EH (cell line): Measurements from ENCODE around the gene SERPINA12.
A peak's percentile ranks its signal among the peaks of the same experiment; 100 is the strongest.

ENCODE experiments used
- DNase-seq: peaks from one replicate; pipeline ENCODE4 v3.0.0-alpha.2; 2015; ENCODE audit warnings: low read depth

Gene SERPINA12, protein sequence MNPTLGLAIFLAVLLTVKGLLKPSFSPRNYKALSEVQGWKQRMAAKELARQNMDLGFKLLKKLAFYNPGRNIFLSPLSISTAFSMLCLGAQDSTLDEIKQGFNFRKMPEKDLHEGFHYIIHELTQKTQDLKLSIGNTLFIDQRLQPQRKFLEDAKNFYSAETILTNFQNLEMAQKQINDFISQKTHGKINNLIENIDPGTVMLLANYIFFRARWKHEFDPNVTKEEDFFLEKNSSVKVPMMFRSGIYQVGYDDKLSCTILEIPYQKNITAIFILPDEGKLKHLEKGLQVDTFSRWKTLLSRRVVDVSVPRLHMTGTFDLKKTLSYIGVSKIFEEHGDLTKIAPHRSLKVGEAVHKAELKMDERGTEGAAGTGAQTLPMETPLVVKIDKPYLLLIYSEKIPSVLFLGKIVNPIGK

DNA sequence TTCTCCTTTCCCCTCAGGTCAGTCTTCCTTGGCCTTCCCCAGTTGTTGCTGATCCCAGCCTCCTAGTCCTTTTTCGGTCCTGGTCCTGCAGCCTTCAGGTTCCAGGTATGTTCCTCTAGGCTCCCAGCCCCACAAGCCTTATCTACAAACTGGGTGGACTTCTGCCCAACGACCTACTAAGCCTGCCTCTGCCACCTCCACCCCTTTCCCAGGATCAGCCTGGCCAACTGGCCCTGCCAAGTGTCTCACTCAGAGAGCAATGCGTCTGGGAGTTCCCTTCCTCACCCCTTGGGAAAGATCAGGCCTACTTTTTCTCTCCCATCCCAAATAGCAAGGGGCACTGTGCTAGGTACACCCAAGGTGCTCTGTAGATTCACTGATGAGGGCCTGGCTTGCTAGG is at the start of gene SERPINA12:
Gene SERPINA12, minus strand, starts transcription at position 114 of the 400 bp plus-strand sequence. CDS start 11,072 bp downstream, outside the sequence.
- no peak for DNase-seq

DNA sequence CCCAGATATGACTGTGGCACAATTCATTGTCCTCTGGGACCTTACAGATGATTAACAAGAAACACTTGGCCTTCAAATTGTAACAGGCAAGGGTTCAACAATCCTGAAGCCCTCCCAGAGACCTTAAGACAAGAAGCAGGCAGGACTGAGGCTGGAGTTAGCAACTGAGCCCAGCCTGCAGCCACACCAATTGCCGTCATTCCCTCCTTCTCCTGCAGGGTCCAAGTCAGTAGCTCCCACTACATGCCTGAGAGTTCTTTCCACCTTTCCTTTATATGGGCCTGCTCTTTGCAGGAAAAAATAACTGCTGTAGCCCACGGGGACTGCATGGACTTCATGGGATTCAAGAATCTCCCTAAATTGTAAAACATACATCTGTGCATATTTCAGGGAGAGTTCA is 49.6 kb upstream of the SERPINA12 start:
- DNase-seq, result no peak

DNA sequence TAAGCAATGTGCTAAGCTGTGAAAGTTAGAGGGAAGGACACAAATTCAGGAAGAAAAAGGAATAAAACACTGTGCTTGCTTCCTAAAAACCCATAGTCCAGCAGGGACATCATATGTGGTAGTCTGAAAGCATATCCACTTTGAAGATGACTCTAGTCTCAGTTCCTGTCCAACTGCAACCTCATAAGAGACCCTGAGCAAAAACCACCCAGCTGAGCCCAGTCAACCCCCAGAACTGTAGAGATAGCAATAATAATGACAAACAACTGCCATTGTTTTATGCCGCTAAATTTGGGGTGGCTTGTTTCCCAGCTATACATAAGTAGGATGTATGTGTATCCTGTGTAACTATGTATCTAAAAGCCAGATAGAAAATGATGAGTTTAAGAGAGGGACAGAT is 48.1 kb upstream of the SERPINA12 start:
- no peak for DNase-seq

DNA sequence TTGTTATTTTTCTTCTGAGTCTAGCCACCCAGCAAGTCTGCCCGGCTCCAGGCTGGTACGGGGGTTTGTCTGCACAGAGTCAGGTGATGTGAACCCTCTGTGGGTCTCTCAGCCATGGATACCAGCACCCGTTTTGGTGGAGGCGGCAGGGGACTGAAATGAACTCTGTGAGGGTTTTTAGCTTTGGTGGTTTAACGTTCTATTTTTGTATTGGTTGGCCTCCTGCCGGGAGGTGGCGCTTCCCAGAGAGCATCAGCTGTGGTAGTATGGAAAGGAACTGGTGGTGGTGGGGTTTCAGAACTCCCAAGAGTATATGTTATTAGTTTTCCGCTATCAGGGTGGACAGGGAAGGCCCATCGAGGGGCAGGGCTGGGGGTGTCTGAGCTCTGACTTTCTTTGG is 46.7 kb upstream of the SERPINA12 start:
- DNase-seq, result no peak

DNA sequence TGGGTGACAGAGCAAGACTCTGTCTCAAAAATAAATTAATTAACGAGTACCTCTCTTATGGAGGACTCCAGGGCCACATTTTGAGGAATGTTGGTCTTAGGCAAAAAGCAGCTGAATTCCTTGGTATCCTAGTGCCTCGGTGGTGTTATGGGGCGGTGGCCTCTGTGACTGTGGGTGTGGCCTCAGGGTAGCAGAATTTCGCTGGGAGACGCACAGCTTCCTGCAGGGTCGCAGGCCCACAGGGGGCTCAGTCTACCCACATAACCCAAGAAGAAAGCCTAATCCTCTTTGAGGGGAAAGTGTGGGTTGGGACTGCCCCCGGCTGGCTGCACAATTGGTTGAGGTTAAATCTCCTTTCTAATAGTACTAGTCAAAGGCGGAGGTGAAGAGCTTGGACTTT is 40.8 kb upstream of the SERPINA12 start:
- no peak for DNase-seq

DNA sequence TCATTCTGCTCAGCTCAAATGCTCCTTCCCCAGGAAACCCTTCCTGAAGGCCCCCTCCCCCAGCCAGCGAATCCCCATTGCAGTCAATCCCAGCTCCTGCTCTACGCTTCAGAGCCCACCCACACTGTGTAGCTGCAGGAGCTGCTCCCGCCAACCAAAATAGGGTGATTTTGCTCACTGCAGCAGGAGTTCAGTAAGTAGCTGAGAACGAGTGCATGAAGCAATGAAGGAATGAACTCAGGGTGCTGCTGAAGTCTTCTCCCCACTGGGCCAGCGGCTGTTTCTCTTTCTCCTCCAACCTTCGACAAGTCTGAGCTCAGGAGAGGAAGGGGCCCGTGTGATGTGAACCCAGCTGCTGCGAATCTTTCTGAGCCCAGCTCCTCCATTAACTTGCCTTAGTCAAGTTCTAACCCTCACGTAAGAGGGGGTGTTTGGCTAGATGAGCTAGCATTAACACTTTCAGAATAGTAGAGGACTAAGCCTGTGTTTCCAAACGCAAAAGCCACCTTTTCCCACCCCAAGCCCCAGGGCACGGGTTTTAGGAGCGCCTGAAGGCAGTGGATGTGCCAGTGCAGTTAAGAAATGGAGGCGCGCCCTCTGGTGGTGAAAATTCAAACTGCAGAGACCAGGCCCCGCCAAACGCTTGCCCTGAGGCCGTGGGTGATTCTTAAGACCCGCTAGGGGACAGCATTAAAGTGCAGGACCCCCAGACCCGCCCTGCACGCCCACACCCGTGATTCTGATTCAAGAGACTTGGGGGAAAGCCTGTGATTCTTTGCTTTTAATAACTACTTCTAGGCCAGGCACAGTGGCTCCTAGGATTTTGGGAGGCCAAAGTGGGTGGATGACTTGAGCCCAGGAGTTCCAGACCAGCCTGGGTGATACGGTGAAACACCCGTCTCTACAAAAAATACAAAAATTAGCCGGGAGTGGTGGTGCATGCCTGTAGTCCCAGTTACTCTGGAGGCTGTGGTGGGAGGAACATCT is 40.0 kb upstream of the SERPINA12 start:
- peak; percentile 52 for DNase-seq

DNA sequence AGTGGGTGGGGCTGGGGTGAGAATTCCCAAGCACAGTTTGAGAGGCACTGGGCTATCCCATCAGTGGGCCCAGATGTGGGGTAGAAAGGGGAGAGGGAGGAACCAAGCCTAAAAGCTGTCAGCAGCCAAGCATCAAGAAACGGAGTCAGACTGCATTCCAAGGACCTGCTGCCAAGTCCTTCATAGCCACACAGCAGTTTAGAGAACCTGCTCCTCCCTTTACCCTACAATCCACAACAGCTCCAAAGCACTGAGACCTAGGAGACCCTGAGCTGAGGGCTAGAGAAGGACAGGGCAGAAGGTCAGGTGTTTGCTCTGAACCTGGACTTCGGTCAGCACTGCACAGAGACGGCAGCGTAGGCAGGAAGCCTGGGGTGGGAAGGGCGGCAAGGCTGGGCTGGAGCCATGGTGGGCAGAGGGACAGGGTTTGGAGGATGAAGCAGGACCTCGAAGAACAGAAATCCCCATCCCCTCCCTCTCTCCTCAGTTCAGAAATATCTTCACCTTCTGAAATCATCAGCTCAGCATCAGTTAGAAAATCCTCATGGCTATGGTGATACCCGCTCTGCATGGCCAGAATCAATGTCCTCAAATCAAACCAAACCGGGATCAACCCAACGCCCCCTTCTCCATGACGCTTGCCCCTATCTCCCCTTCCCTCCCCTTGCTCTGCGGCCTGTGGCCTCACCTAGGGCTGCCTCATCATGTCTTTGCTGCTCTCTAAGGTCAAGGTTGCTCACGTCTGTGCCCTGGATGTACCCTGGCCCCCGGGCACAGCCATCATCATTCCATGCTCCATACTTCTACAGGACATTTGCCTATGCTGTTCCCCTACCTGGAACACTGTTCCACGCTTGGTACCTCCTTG is 39.1 kb upstream of the SERPINA12 start:
- DNase-seq, result no peak

DNA sequence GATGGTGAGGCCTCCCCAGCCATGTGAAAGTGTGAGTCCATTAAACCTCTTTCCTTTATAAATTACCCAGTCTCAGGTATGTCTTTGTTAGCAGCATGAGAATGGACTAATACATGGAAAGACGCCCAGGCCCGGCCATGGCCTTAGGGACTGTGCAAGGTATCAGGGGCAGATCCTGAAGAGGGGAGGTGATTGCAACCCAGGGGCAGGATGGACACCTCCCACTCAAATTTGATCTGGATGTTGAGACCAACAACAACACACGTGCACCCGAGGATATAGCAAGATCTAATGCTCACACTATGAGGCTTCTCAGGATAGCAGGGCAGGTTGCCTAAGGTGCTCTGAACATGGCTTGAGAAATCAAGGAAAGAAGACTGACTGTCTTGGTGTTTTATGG is 38.5 kb upstream of the SERPINA12 start:
- no peak for DNase-seq

DNA sequence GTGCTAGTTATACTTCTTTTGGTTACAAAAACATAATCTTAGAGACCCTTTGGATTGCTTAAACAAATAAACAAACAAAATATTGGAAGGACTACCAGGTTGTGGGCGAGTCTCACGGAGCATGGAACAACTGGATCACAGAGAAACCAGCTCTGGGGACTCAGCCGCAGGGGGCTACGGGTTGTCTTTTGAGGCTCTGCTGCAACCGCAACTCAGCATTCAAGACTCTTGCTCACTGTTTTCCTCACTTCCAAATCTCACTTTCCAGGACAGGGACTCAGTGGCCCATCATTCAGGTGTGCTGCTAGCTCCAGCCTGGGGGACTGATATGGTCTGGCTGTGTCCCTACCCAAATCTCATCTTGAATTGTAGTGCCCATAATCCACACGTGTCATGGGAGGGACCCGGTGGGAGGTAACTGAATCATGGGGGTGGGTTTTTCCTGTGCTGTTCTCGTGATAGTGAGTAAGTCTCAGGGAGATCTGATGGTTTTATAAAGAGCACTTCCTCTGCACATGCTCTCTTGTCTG is 37.9 kb upstream of the SERPINA12 start:
- no peak for DNase-seq

DNA sequence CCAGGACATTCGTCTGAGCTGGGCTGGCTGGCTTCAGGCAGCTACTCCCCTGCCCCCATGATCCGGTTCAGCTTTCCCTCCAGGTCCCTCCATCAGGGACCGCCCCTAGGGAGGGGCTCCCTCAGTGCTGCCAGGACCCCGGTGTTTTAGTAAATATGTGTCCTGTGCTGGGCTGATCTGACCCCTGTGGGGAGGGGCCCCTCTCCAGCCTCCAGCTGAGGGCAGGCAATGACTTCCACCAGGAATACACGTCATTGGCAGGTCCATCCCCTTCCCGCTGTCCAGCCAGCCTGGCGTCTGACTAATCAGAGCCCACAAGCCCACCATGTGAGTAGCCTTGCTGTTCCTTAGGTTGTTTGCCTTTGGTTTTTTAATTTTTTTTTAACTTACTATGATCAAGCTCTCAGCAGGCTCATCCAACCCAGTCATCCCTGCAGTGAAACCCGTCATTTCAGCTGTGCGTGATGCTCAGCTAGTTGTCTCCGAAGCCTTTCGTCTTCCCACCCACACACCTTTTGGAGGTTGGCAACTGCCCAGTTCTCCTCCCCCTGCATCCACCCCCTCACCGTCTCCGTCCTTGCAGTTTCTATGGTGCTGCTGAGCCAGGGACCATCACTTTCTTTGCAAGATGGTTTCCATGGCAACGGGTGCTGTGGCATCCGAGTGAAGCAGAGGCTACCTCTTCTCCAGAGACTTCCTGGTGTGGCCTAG is 36.0 kb upstream of the SERPINA12 start:
- no peak for DNase-seq

DNA sequence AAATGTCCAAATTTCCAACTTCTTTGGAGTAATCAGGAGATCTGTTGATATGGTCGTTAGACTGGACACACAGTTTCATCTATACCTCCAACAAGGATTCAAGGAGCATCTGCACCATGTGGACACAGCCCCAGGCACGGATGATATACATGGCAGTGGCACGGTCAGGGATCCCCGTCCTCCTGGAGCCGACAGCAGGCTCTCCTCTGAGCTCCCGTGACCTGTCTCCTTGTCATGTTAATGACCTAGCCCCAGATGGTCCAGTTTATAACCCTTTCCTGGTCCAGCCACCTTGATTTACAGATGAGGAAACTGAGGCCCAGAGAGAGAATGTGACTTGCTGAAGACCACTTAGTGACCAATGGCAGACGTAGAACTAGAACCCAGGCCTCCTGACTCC is 35.5 kb upstream of the SERPINA12 start:
- no peak for DNase-seq

DNA sequence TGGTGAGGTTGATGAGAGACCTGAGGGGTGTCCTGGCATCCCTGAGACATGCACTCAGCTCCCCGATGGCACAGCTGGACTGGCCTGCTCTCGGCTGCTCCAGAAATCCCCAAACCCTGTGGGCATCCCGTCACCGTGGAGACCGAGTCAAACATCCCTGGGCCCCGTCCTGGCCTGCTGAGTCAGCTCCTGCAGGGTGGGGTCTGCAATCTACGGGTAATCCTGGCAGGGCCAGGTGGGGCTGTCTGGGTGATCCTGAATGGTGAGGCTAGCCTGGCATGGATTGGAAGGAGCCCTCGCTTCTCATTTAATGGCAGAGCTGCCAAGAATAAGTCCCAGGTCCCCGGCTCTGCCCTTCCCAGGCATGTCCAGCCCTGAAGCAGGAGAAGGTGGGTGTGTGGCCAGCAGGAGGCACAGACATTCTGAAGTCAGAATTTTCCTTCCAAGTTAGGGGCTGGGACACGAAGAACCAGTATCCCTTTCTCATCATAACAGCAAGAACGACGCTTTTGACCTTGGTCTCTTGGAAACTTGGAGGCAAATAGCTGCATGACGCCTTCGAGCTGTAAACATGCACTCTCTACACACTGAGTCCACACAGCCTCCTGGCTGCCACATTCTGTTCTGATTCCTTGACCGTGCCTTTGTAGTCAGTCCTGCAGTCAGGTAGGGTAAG is 34.3 kb upstream of the SERPINA12 start:
- DNase-seq, result no peak

DNA sequence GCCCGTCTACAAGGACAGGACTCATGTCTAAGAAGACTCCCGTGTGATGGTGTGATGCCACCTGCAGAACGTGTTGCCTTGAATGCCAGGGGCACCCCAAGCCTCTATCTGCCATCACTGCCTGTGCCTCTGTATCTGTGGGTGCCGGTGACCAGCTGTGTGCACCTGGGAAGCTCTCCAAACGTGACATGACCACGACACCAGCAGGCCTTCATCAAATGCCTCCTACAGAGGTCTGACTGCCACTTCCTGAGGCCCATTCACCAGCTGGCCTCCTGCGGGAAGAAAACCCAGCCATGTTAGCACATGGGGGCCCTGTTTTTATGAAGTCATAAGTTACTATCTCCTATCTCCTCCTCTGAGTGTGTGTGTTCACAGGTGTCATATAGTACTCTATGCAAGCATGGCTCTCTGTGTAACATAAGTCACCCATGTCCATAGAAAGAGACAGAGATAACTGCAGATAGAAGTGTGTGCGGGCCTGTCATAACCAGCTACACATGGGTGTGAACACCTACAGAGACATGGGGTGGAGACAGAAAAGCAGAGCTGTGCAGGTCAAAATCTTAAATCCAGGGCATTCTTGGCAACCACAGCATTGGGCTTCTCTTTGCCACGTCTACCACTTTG is 33.7 kb upstream of the SERPINA12 start:
- no peak for DNase-seq

DNA sequence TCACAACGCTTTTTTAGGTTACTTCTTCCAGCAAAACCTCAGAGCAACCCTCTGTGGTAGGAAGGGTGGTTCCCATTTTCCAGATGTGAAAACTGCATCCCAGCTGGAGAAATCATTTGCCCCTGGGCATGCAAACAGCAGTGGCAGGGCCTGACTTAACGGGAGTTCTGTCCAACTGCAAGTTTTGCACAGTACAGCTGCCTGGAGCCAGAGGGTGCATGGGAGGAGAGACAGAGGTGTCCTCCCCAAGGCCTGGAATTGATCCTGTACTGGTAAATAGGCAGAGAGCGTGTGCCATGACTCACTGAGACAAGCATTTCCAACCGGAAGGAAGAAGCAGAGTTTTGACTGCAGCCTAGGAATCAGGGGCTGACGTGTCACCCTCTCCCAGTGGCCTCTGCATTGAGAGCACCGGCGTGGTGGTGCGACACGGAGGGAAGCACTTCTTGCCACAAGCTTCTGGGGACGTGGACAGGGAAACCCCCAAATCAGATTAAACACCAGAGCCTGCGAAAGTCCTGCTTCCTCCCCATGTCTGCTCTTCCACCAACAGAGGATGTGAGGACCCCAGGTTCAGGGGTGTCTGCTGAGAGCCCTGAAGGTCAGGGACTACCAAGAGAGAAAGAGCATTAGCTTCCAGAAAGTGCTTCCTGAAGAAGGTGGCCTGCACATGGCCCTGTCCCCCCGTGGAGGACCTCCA is 33.0 kb upstream of the SERPINA12 start:
- DNase-seq, result peak; percentile 80

DNA sequence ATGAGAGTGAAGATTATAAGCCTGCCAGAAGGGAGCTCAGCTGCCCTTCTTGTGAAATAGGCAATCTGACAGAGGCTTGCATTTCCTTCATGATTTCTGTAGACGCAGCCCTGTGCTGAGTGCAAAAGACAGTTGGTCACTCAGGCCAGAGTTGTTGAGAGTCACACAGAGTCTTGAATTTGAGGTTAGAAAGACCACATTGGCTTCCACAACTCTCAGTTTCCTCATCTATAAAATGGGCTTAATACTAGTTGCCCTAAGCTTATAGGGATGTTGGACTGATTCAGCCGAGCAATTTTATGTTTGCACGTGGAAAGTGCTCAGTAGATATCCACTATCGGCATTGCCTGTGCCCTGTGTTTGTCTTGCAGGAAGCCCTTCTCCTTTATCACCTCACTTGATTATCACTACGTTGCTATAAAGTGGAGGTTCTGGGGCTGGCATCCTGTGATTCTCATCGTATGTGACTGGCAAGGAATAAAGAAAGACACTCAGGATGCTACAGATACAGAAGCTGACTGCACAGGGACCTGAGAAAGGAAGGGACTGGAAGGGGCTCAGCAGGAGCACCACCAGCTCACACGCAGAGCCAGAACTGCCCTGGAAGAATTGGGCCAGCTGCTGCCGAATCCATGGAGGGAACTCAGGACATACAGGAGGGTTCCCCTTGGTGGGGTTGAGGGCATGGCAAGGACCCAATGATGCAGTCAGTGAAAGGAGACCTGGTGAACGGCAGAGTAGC is 32.1 kb upstream of the SERPINA12 start:
- no peak for DNase-seq

DNA sequence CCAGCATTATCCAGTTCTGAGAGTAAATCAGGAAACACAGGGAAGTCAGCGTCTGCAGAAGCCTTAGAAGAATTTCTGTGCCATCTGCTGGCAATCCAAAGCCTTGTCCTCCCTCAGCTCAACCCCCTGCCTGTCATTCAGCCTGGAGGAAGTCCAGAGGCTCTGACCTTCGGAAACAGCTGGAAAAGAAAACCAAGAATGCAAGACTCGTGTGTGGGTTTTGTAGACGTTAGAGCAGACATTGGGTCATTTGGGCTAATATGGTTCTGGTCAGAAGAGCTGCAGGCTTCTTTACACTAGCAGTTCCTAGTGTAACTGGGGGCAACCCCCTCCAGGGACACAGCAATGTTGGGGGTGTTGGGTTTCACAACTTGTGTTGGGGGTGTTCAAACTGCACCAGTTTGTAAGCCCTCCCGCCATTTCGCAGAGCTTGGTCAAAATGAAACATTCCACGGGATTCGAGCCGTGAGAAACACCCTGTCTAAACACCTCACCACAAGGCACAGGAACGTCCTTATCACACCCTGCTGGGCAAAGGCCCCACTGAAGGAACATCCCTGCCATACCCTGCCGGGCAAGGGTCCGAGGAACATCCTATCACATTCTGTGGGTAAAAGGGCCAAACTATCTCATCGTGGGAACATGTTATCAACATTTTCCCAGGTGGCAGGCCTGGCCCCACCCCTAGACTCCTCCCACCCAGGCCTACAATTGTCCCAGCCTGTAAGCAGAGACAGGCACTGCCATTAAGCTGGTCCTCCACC is 30.9 kb upstream of the SERPINA12 start:
- DNase-seq, result peak; percentile 53

DNA sequence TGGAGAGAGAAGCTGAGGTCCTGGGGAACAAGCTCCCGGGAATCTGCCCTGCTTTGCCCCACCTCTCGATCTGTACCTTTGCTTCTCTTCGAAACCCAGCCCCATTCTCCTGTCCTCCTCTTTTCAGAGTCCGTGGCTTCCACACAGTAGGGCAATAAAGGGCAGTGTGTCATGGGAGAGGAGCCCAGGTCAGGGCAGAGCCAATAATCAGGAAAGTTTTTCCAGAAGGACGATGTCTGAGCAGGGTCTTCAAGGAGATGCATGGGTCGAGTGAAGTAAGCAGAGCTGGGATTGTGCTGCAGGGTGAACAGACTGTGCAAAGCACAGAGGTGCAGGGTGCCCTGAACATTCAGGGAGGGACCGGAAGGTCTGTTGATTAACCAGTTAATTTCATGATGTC is 29.9 kb upstream of the SERPINA12 start:
- no peak for DNase-seq
